HG03520 (cell line): Measurements from ENCODE around the gene COLEC11.
"Not testable (repeated sequence)": the region's sequence is repeated elsewhere in the genome, so short reads cannot be mapped to it uniquely, and the experiment has no call there.

Experiments
- ATAC-seq: cut with Tn5 transposase; IDR thresholded peaks from one replicate; pipeline ENCODE4 v1.9.1; 2021; ENCODE audit warnings: mild to moderate bottlenecking, moderate library complexity; ENCODE audit not compliant: unreplicated experiment

The COLEC11 gene

DNA sequence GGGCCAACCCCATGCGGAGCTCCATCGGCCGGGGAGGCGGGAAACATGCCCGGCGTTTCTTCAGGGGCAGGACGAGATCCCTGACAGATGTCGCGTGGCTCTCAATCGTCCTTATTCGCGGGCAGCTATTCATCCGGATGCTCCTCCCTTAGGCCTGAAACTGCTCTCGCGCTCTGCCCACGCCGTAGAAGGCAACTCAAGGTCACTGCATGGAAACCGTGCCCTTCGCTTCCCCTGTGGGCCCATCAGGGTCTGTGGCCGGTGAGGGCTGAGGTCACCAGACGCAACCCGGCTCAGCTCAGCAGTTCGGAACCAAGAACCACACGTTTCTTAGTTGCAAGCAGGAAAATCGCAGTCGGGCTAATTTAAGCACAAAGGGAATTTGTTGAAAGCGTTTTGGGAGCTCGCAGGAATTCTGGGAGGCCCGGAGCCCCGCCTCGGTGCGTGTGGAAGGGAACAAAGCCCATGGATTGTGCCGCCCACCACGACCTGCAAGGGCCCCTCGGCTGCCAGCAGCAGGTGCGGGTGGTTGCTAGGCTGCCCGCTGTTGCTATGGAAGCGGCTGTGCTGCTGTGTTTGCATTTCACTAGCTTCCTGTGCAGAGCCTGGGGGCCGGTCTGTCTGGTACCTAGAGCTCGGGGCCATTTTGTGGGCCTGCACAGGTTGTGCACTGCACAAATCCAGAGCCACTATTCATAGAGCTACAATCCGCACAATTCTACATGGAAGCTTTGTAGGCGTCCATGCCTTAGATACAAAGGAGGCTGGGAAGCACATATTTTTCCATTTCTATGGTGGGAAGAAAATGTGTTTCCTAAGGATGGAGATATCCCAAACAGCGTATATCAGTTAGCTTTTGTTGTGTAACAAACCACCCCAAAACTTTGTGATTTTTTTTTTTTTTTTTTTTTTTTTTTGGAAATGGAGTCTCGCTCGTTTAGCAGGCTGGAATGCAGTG, 57.1 kb downstream of the COLEC11 start:
- ATAC-seq = peak; percentile 86

DNA sequence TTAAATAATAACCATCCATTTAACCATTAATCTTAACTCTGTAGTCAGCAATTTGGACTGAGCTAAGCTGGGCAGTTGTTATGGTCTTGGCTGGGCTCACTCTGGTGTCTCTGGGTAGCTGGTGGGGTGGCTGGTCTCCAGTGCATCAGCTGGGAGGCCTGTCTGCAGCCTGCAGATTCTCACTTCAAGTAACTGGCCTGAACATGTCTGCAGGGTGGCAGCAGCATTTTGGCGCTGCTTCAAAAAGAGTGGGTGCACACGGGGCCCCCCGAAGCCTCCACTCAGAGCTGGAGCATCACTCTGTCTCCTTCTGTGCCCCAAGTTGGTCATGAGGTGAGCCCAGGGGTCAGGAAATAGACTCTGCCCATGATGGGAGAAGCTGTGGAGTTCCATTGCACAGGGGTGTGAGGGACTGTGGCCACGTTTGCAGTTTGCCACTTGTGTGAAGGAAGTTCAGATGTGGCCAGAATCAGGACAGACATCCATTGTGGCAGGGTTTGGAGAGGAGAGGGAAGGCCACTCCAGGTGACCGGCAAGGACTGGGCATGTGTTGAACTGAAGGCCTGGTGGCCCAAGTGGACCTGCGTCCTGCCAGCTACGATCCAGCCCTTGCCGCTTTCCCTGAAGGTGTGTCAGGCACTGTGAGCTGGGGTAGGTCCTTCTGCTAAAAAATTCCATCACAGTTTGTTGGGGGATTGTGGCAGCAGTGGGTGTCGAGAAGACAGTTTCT, 58.1 kb downstream of the COLEC11 start:
- ATAC-seq = no peak

DNA sequence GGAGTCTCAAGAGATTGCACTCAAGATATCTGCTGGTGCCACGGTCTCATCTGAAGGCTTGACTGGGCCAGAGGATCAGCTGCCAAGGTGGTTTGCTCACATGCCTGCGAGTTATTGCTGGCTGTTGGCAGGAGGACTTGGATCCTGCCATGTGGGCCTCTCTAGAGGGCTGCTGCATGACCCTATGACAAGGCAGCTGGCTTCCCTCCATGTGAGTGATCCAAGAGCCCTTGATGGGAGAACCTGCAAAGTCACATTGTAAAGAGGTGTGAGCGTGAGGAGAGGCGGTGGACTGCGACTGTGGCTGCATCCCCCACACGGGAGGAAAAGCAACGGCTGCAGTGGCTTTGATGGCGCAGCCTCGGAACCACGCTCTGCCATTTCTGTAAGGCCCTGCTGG, 59.1 kb downstream of the COLEC11 start:
- no peak for ATAC-seq

- no peak for ATAC-seq
These were observed 59.8 kb downstream of the COLEC11 start for GRCh38 chr2:3654531-3655225.

DNA sequence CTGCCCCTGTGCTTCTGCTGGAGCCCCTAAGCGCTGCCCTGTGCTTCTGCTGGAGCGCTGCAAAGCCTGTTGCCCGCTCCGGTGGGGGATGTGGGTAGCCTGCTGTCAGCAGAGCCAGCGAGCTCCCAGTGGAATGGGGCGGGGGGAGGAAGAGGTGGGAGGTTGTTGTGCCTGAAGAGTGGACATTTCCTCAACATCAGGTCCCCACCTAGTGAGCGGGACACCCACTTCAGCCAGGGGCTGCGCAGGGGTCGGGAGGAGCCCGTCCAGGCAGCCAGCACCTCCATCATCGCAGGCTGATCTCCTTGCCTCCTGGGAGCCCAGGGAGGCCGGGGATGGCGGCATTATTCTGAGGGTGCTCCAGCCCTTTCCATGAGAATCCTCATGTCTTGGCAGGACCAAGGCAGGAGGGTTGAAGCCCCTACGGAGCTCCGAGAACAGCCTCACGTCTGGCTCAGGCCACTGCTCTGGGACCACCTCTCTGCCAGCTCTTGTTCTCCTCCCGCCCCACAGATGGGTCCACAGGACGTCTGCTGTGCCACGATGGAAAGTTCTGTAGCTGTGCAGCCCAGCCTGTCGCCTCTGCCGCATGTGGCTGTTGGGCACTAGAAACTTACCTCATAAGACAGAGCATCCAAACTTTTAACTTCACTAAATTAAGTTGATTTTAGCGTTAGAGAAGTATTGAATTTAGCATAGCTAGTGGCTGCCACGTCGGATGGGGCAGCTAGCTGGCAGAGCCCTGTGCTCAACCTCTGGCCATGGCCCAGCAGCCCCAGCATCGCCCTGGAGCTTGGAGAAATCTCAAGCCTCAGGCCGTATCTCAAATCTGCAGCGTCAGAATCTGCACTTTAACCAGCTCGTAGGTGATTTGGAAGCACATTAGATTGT, 61.2 kb downstream of the COLEC11 start:
- no peak for ATAC-seq

- no peak for ATAC-seq
These were observed 62.1 kb downstream of the COLEC11 start for GRCh38 chr2:3656762-3657721.

DNA sequence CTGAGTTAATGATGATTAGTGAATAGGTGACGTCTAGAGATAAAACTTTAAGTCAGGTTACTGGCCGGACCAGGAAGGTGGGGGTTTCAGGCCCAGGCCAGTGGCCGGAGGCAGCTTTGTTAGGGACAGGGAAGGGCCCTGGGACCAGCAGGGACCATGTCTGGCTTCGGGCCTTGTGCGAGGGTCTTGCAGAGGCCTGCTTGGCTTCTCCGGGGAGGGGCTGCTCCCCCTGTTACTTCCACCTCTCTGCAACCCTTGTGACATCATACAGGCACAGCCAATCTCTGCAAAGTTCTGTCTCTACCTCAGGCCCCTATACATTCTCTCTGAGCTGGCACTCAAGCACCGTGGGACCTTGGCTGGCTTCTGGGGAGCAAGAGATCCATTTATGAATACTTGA, 63.0 kb downstream of the COLEC11 start, which contains the start of gene ALLC:
Gene ALLC, plus strand, starts transcription at position 320 of the 400 bp plus-strand sequence. CDS start 12,958 bp downstream, outside the sequence.
- no peak for ATAC-seq

GRCh38 chr2:3659447-3660432, 64.8 kb downstream of the COLEC11 start:
- ATAC-seq = no peak

- ATAC-seq = not testable (repeated sequence)
These were observed 65.7 kb downstream of the COLEC11 start for GRCh38 chr2:3660640-3661039.

GRCh38 chr2:3661149-3661660, 66.3 kb downstream of the COLEC11 start:
- ATAC-seq = no peak

GRCh38 chr2:3662239-3662638, 67.3 kb downstream of the COLEC11 start:
- ATAC-seq = no peak

- no peak for ATAC-seq
These were observed 69.2 kb downstream of the COLEC11 start for GRCh38 chr2:3664118-3664517.

- ATAC-seq = no peak
These were observed 70.0 kb downstream of the COLEC11 start for GRCh38 chr2:3664925-3665324.

DNA sequence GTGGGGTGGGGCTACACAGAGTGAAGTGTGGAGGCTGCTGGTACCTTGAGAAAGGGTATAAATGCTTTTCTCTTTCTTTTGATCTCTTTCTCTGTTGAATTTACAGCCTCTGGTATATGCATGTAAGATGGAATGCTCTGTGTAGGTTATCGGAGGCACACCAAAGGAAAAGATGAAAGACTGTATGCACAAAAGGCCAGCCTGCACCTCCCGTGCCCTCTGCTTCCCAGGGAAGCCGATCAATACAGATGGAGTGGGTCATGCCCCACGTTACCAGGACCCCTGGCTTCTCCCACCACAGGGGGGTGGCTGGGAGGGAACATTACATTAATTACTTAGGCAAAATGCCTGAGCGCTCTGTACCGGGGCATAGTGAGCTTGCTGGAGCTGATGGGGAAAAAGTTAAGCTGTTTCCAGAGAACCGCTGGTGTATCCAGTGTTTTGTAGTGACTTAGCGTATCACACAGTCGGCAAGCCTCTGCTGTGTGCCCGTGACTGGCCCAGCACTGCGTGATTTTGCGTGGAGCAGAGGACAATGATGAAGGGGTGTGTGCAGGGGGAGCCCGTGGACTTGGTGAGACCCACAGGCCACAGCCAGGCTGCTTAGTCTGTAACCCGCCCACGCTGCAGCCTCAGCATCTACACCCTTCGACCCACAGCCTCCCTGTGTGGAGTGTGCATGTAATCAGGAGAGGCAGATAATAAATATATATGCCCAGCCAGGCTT, 71.1 kb downstream of the COLEC11 start:
- no peak for ATAC-seq

GRCh38 chr2:3666613-3666975, 71.7 kb downstream of the COLEC11 start:
- ATAC-seq = no peak

- ATAC-seq = peak; percentile 48
These were observed 72.3 kb downstream of the COLEC11 start for GRCh38 chr2:3667151-3667631.

- no peak for ATAC-seq
These were observed 74.7 kb downstream of the COLEC11 start for GRCh38 chr2:3669656-3670055.
